Measurements from ENCODE around the gene LPP.

DNA sequence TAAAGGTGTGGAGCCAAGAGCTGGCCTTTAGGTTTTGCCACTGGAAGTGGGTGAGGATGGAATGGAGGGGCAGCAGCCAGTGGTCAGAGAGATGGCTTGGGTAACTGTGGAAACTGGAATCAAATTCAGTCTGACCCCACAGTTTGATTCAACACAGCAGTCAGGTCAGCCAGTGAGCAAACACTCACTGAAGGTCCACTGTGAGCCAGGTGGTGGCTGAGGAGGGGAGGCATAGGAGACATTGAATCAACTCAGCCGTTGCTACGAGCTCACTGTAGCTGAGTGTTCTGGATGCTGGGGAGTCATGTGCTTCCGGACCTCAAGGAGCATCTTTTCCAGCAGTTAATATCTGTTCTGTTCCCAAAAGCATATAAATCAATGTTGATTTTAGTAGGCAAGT lies 37.5 kb downstream of the LPP start:
- TF ChIP-seq POLR2A (IDR thresholded peaks at IDR 0.05; ENCODE audit: low read length) (no peak), RNF2 (IDR thresholded peaks at IDR 0.05; ENCODE audit: borderline replicate concordance, low read depth) (no peak), CHD4 (IDR thresholded peaks at IDR 0.05; ENCODE audit: borderline replicate concordance) (no peak), ESRRA (IDR thresholded peaks at IDR 0.05; ENCODE audit: borderline replicate concordance, low read length) (no peak), HOXA7 (CRISPR knock-in tag; IDR thresholded peaks at IDR 0.05) (no peak), MAZ (IDR thresholded peaks at IDR 0.05; ENCODE audit: borderline replicate concordance, low read depth, low read length) (no peak), RCOR1 (IDR thresholded peaks at IDR 0.05; ENCODE audit: low read depth, low read length) (no peak), KDM1A (IDR thresholded peaks at IDR 0.05; ENCODE audit: low read depth) (no peak), CEBPB (IDR thresholded peaks at IDR 0.05) (no peak), POLR2AphosphoS2 (conservative IDR thresholded peaks at IDR 0.05; ENCODE audit: low read length) (no peak)
- TF ChIP-seq, protein P1, sequence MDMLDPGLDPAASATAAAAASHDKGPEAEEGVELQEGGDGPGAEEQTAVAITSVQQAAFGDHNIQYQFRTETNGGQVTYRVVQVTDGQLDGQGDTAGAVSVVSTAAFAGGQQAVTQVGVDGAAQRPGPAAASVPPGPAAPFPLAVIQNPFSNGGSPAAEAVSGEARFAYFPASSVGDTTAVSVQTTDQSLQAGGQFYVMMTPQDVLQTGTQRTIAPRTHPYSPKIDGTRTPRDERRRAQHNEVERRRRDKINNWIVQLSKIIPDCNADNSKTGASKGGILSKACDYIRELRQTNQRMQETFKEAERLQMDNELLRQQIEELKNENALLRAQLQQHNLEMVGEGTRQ (IDR thresholded peaks at IDR 0.05): no peak
- TF ChIP-seq, protein P2, sequence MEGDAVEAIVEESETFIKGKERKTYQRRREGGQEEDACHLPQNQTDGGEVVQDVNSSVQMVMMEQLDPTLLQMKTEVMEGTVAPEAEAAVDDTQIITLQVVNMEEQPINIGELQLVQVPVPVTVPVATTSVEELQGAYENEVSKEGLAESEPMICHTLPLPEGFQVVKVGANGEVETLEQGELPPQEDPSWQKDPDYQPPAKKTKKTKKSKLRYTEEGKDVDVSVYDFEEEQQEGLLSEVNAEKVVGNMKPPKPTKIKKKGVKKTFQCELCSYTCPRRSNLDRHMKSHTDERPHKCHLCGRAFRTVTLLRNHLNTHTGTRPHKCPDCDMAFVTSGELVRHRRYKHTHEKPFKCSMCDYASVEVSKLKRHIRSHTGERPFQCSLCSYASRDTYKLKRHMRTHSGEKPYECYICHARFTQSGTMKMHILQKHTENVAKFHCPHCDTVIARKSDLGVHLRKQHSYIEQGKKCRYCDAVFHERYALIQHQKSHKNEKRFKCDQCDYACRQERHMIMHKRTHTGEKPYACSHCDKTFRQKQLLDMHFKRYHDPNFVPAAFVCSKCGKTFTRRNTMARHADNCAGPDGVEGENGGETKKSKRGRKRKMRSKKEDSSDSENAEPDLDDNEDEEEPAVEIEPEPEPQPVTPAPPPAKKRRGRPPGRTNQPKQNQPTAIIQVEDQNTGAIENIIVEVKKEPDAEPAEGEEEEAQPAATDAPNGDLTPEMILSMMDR (IDR thresholded peaks at IDR 0.05): no peak
- TF ChIP-seq, protein P3, sequence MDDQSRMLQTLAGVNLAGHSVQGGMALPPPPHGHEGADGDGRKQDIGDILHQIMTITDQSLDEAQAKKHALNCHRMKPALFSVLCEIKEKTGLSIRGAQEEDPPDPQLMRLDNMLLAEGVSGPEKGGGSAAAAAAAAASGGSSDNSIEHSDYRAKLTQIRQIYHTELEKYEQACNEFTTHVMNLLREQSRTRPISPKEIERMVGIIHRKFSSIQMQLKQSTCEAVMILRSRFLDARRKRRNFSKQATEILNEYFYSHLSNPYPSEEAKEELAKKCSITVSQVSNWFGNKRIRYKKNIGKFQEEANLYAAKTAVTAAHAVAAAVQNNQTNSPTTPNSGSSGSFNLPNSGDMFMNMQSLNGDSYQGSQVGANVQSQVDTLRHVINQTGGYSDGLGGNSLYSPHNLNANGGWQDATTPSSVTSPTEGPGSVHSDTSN (IDR thresholded peaks at IDR 0.05): no peak
- TF ChIP-seq, protein P4, sequence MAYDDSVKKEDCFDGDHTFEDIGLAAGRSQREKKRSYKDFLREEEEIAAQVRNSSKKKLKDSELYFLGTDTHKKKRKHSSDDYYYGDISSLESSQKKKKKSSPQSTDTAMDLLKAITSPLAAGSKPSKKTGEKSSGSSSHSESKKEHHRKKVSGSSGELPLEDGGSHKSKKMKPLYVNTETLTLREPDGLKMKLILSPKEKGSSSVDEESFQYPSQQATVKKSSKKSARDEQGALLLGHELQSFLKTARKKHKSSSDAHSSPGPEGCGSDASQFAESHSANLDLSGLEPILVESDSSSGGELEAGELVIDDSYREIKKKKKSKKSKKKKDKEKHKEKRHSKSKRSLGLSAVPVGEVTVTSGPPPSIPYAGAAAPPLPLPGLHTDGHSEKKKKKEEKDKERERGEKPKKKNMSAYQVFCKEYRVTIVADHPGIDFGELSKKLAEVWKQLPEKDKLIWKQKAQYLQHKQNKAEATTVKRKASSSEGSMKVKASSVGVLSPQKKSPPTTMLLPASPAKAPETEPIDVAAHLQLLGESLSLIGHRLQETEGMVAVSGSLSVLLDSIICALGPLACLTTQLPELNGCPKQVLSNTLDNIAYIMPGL (CRISPR knock-in tag; IDR thresholded peaks at IDR 0.05; ENCODE audit: borderline replicate concordance): no peak
